ENCODE data around the gene EEF1AKMT3.

The EEF1AKMT3 gene

GRCh38 chr12:57744194-57744776 lies 28.1 kb upstream of the EEF1AKMT3 start:
- intact Hi-C loops (cut with DNase I): loop anchor here (10.0 kb wide), 1 partner anchor 49 kb away; the partner anchor contains the start of gene OS9
- DNase-seq: peak in 18 of 42 donors; percentile 30 to 79 (median 62)

GRCh38 chr12:57744777-57745484 lies 27.5 kb upstream of the EEF1AKMT3 start, which contains the start of gene TSPAN31:
TSS of gene TSPAN31 (plus strand) at chr12:57745039. CDS start at chr12:57745155, 116 bp downstream.
- DNase-seq: peak; percentile 96 to 100 (median 98)
- intact Hi-C loops (cut with DNase I): loop anchor here (10.0 kb wide), 1 partner anchor 50 kb away; the partner anchor contains the start of gene OS9

GRCh38 chr12:57745485-57745881 lies 26.9 kb upstream of the EEF1AKMT3 start:
- no peak for DNase-seq
- intact Hi-C loops (cut with DNase I): loop anchor here (10.0 kb wide), 1 partner anchor 51 kb away; the partner anchor contains the start of gene OS9

GRCh38 chr12:57746025-57746424 lies 26.4 kb upstream of the EEF1AKMT3 start:
- intact Hi-C loops (cut with DNase I): loop anchor here (10.0 kb wide), 1 partner anchor 51 kb away; the partner anchor contains the start of gene OS9
- DNase-seq: no peak

- no peak for DNase-seq
- intact Hi-C loops (cut with DNase I): loop anchor here (10.0 kb wide), 1 partner anchor 54 kb away; the partner anchor contains the start of gene OS9
Measured at GRCh38 chr12:57749061-57749460, 23.4 kb upstream of the EEF1AKMT3 start.

- no peak for DNase-seq
- intact Hi-C loops (cut with DNase I): no loop called here
Measured at GRCh38 chr12:57750561-57751431, 21.6 kb upstream of the EEF1AKMT3 start.

- DNase-seq: no peak
- intact Hi-C loops (cut with DNase I): no loop called here
Measured at GRCh38 chr12:57751432-57751787, 21.0 kb upstream of the EEF1AKMT3 start.

GRCh38 chr12:57751788-57752667 lies 20.4 kb upstream of the EEF1AKMT3 start, which contains the start of gene CDK4:
TSS of gene CDK4 (minus strand) at chr12:57752310. CDS start at chr12:57751717, 593 bp downstream.
- intact Hi-C loops (cut with DNase I): no loop called here
- peak; percentile 99 to 100 (median 100) for DNase-seq

GRCh38 chr12:57752668-57753000 lies 19.8 kb upstream of the EEF1AKMT3 start:
- no peak for DNase-seq
- intact Hi-C loops (cut with DNase I): no loop called here

- no peak for DNase-seq
- intact Hi-C loops (cut with DNase I): no loop called here
Measured at GRCh38 chr12:57753756-57754337, 18.6 kb upstream of the EEF1AKMT3 start.

GRCh38 chr12:57754411-57755193 lies 17.8 kb upstream of the EEF1AKMT3 start, which contains the start of gene MARCHF9:
TSS of gene MARCHF9 (plus strand) at chr12:57755103. CDS start at chr12:57755529, 426 bp downstream.
- DNase-seq: peak; percentile 39 to 91 (median 75)
- intact Hi-C loops (cut with DNase I): no loop called here

GRCh38 chr12:57755194-57755453 lies 17.3 kb upstream of the EEF1AKMT3 start:
- no peak for DNase-seq
- intact Hi-C loops (cut with DNase I): no loop called here

GRCh38 chr12:57755454-57756372 lies 16.7 kb upstream of the EEF1AKMT3 start:
- intact Hi-C loops (cut with DNase I): no loop called here
- peak in 15 of 42 donors; percentile 11 to 58 (median 38) for DNase-seq

GRCh38 chr12:57756406-57757341 lies 15.7 kb upstream of the EEF1AKMT3 start:
- intact Hi-C loops (cut with DNase I): no loop called here
- DNase-seq: peak in 5 of 42 donors; percentile 28 to 60 (median 50)

GRCh38 chr12:57757771-57758170 lies 14.6 kb upstream of the EEF1AKMT3 start:
- no peak for DNase-seq
- intact Hi-C loops (cut with DNase I): no loop called here

Data from head of caudate nucleus (tissue), 42 donors.